CD1c-positive myeloid dendritic cell (primary cell): ENCODE measurements around the gene COG6.

Experiments
- DNase-seq: peaks from one replicate; pipeline ENCODE4 v3.0.0-alpha.2; 2016; ENCODE audit errors: extremely low spot score

The COG6 gene

GRCh38 chr13:39770221-39771090, 115.0 kb downstream of the COG6 start:
- DNase-seq = no peak

GRCh38 chr13:39773833-39774232, 118.4 kb downstream of the COG6 start:
- no peak for DNase-seq

GRCh38 chr13:39776439-39776838, 121.0 kb downstream of the COG6 start:
- no peak for DNase-seq

- DNase-seq = no peak
These were observed 121.6 kb downstream of the COG6 start for GRCh38 chr13:39777021-39777420.

- DNase-seq = no peak
These were observed 122.1 kb downstream of the COG6 start for GRCh38 chr13:39777527-39778061.

- DNase-seq = no peak
These were observed 124.1 kb downstream of the COG6 start for GRCh38 chr13:39779337-39780265.

GRCh38 chr13:39780711-39781110, 125.2 kb downstream of the COG6 start:
- DNase-seq = no peak

GRCh38 chr13:39781381-39781780, 125.9 kb downstream of the COG6 start:
- no peak for DNase-seq

- DNase-seq = no peak
These were observed 127.6 kb downstream of the COG6 start for GRCh38 chr13:39783051-39783450.

- DNase-seq = no peak
These were observed 128.9 kb downstream of the COG6 start for GRCh38 chr13:39784347-39784746.

- DNase-seq = no peak
These were observed 130.6 kb downstream of the COG6 start for GRCh38 chr13:39786091-39786490.

- DNase-seq = no peak
These were observed 131.6 kb downstream of the COG6 start for GRCh38 chr13:39787086-39787487.

- DNase-seq = no peak
These were observed 132.6 kb downstream of the COG6 start for GRCh38 chr13:39788102-39788501.

- no peak for DNase-seq
These were observed 134.0 kb downstream of the COG6 start for GRCh38 chr13:39789451-39789850.
